ENCODE measurements around the gene CST4. TPM values are rescaled to one million over a fixed set of nuclear protein-coding genes. Genes with fewer than 3 reads are reported as not detected.

Gene CST4
- total RNA-seq, 8 experiments from 2014 or later, result not detected

- 30 to 86% (median 77%) methylated on average over 1 to 10 of the region's 23 CpGs; no CpG with 5 or more reads in 3 of the 10 experiments for WGBS, 10 experiments
- no peak overlapping the region for H3K4me3 ChIP-seq
- ATAC-seq (replicated peaks in 6 of 8), result peak in 1 of 8 experiments; percentile 19
- no peaks in the 10 kb centered on the region for H3K4me1 ChIP-seq (replicated peaks in 1 of 2)
- H3K27ac ChIP-seq, result no peak overlapping the region
- in situ Hi-C loops (cut with MboI; ENCODE audit: low pct_unique_long_range_greater_than_20kb in 2 of 9, low sequenced_read_pairs in 9 of 9, unreplicated experiment in 9 of 9), result no loop called here
Observed at GRCh38 chr20:23655491-23656211, 33.2 kb downstream of the CST4 start.

DNA sequence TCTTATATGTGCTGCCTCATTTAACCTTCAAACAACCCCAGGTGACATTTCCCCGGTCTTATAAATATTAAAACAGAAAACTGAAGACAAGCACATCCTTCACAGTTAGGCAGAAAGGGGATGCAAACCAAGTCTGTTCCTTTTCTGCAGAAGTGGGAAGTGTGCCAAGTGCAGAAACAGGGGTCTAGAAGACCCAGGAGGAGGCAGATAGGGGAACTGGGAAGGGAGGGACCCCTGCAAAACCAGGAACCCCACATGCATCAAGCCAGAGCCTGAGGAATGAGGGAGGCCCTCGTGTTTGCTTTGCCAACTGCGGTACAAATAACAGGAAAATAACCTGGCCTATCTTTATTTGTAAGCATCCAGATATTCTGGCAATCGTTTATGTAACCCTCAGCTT, 34.1 kb downstream of the CST4 start:
- no peak for ATAC-seq (replicated peaks in 6 of 8)
- in situ Hi-C loops (cut with MboI; ENCODE audit: low pct_unique_long_range_greater_than_20kb in 2 of 9, low sequenced_read_pairs in 9 of 9, unreplicated experiment in 9 of 9), result no loop called here
- 28 to 90% (median 74%) methylated on average over 1 to 4 of the region's 4 CpGs; no CpG with 5 or more reads in 1 of the 10 experiments for WGBS, 10 experiments
- H3K4me1 ChIP-seq (replicated peaks in 1 of 2), result no peaks in the 10 kb centered on the region
- no peak overlapping the region for H3K27ac ChIP-seq
- no peak overlapping the region for H3K4me3 ChIP-seq

DNA sequence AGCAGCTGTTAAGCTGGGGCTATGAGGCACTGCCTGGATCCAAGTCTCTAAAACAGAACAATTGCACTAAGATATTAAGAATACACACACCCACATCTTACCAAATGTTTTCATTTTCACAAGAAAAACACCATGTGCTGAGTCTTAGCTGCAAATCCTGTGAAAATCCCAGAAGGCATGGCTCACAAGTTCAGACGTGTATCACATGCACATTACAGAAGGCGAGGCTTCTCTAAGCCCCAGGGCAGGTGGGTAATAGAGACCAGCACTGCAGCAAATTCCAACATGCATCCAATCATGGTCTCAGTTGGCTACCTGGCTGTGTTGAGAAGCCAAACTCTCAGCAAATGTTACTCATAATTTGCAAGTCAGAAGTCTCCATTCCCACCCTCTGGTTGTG, 34.8 kb downstream of the CST4 start:
- in situ Hi-C loops (cut with MboI; ENCODE audit: low pct_unique_long_range_greater_than_20kb in 2 of 9, low sequenced_read_pairs in 9 of 9, unreplicated experiment in 9 of 9), result no loop called here
- H3K4me3 ChIP-seq, result no peak overlapping the region
- no peaks in the 10 kb centered on the region for H3K4me1 ChIP-seq (replicated peaks in 1 of 2)
- H3K27ac ChIP-seq, result no peak overlapping the region
- WGBS, 10 experiments, result 0 to 100% (median 75%) methylated on average over 1 to 2 of the region's 2 CpGs; no CpG with 5 or more reads in 6 of the 10 experiments
- ATAC-seq (replicated peaks in 6 of 8), result peak in 1 of 8 experiments; percentile 51

GRCh38 chr20:23653400-23653938, 35.4 kb downstream of the CST4 start:
- H3K4me1 ChIP-seq (replicated peaks in 1 of 2), result no peaks in the 10 kb centered on the region
- H3K4me3 ChIP-seq, result no peak overlapping the region
- in situ Hi-C loops (cut with MboI; ENCODE audit: low pct_unique_long_range_greater_than_20kb in 2 of 9, low sequenced_read_pairs in 9 of 9, unreplicated experiment in 9 of 9), result no loop called here
- no peak for ATAC-seq (replicated peaks in 6 of 8)
- H3K27ac ChIP-seq, result no peak overlapping the region
- WGBS, 10 experiments, result 0 to 100% (median 92%) methylated on average over 1 to 2 of the region's 3 CpGs; no CpG with 5 or more reads in 3 of the 10 experiments

- ATAC-seq (replicated peaks in 6 of 8), result no peak
- Histone ChIP-seq H3K27ac (no peak overlapping the region), H3K4me1 (replicated peaks in 1 of 2) (no peaks in the 10 kb centered on the region), H3K4me3 (no peak overlapping the region)
- 20 to 80% methylated on average over 1 of the region's 2 CpGs; no CpG with 5 or more reads in 8 of the 10 experiments for WGBS, 10 experiments
- in situ Hi-C loops (cut with MboI; ENCODE audit: low pct_unique_long_range_greater_than_20kb in 2 of 9, low sequenced_read_pairs in 9 of 9, unreplicated experiment in 9 of 9), result no loop called here
Observed at GRCh38 chr20:23652926-23653325, 35.9 kb downstream of the CST4 start.

DNA sequence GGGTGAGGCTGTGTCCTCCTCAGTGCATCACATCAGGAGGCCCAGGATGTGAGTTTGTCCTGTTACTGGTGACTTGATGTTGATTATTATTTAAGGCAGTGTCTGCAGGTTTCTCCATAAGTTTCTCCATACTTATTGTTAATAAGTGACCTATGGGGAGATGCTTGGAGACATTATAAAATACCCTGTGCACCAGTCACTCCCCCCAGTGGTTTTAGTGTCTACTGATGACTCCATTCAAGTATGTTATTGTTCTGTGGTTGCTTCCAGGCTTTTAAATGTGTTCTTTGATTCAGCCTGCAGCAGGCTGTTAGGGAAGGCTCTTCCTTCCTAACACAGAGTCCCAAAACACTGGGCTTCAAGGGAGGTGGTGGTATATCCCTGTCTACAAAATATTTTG, 36.5 kb downstream of the CST4 start:
- Histone ChIP-seq H3K27ac (no peak overlapping the region), H3K4me3 (no peak overlapping the region), H3K4me1 (replicated peaks in 1 of 2) (no peaks in the 10 kb centered on the region)
- in situ Hi-C loops (cut with MboI; ENCODE audit: low pct_unique_long_range_greater_than_20kb in 2 of 9, low sequenced_read_pairs in 9 of 9, unreplicated experiment in 9 of 9), result no loop called here
- no peak for ATAC-seq (replicated peaks in 6 of 8)

DNA sequence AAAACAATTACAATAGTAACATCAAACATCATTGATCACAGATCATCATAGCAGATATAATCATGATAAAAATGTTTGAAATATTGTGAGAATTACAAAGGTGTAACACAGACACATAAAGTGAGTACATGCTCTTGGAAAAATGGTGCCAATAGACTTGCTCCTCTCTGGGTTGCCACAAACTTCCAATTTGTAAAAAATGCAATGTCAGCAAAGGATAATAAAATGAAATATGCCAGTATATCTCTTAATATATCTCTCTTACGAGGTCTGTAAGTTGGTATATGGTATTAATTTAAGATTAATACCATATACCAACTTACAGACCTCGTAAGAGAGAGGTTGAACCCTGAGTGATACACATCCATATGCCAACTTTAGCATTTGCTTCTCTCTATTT, 37.7 kb downstream of the CST4 start:
- H3K4me3 ChIP-seq, result no peak overlapping the region
- WGBS, 10 experiments, result 50 to 100% (median 67%) methylated on average over 1 to 2 of the region's 2 CpGs; no CpG with 5 or more reads in 2 of the 10 experiments
- in situ Hi-C loops (cut with MboI; ENCODE audit: low pct_unique_long_range_greater_than_20kb in 2 of 9, low sequenced_read_pairs in 9 of 9, unreplicated experiment in 9 of 9), result no loop called here
- no peaks in the 10 kb centered on the region for H3K4me1 ChIP-seq (replicated peaks in 1 of 2)
- no peak overlapping the region for H3K27ac ChIP-seq
- ATAC-seq (replicated peaks in 6 of 8), result no peak

- WGBS, 10 experiments, result 17 to 100% (median 75%) methylated on average over 1 of the region's 1 CpG; no CpG with 5 or more reads in 3 of the 10 experiments
- Histone ChIP-seq H3K4me3 (no peak overlapping the region), H3K4me1 (replicated peaks in 1 of 2) (no peaks in the 10 kb centered on the region), H3K27ac (no peak overlapping the region)
- in situ Hi-C loops (cut with MboI; ENCODE audit: low pct_unique_long_range_greater_than_20kb in 2 of 9, low sequenced_read_pairs in 9 of 9, unreplicated experiment in 9 of 9), result no loop called here
- ATAC-seq (replicated peaks in 6 of 8), result no peak
Observed at GRCh38 chr20:23649830-23650417, 38.9 kb downstream of the CST4 start.

- Histone ChIP-seq H3K4me1 (replicated peaks in 1 of 2) (no peaks in the 10 kb centered on the region), H3K4me3 (no peak overlapping the region), H3K27ac (no peak overlapping the region)
- no peak for ATAC-seq (replicated peaks in 6 of 8)
- in situ Hi-C loops (cut with MboI; ENCODE audit: low pct_unique_long_range_greater_than_20kb in 2 of 9, low sequenced_read_pairs in 9 of 9, unreplicated experiment in 9 of 9), result no loop called here
- 50 to 95% (median 75%) methylated on average over 1 to 2 of the region's 2 CpGs; no CpG with 5 or more reads in 3 of the 10 experiments for WGBS, 10 experiments
Observed at GRCh38 chr20:23649242-23649641, 39.6 kb downstream of the CST4 start.

- WGBS, 10 experiments, result 80 to 100% (median 100%) methylated on average over 1 to 2 of the region's 2 CpGs; no CpG with 5 or more reads in 4 of the 10 experiments
- in situ Hi-C loops (cut with MboI; ENCODE audit: low pct_unique_long_range_greater_than_20kb in 2 of 9, low sequenced_read_pairs in 9 of 9, unreplicated experiment in 9 of 9), result no loop called here
Observed at GRCh38 chr20:23647346-23647745, 41.5 kb downstream of the CST4 start.

DNA sequence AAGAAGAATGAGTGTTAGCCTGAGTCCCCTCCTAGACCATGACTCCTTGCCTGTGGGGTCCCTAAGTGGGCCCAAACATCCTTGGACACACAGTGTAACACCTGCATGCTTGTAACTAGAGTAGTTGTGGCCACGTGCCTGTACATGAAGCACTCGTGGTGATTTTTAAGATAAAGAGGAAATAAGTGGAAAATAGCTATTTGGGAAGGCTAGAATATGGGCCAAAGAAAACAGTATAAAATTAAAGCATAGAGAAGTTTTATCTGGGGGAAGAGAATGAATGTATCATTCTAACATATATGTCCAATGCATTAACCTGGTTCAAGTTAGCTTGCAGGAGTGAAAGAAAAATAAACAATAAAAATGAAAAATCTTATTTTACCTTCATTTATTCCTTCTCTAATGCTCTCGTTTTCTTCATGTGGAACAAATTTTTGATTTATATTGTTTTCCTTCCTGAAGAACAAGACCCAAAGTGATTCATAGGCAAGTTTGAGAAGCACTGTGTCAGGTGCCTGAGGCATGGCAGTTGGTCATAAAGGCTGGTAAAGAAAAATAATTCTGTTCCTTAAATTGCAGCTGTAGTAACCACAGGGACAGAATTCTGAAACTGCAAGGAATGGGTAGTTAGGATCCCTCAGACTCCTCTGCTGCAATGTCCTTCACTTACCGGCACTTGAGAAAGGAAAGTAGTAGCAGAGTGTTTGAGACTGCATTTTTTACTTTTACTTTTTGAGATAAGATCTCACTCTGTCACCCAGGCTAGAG, 42.5 kb downstream of the CST4 start:
- Histone ChIP-seq H3K27ac (no peak overlapping the region), H3K4me1 (replicated peaks in 1 of 2) (no peaks in the 10 kb centered on the region), H3K4me3 (no peak overlapping the region)
- WGBS, 10 experiments, result 50 to 89% (median 69%) methylated on average over 2 to 4 of the region's 4 CpGs; no CpG with 5 or more reads in 1 of the 10 experiments
- ATAC-seq (replicated peaks in 6 of 8), result no peak
- in situ Hi-C loops (cut with MboI; ENCODE audit: low pct_unique_long_range_greater_than_20kb in 2 of 9, low sequenced_read_pairs in 9 of 9, unreplicated experiment in 9 of 9), result no loop called here

More at GRCh38 chr20:23647346-23647745, 41.5 kb downstream of the CST4 start:
- Histone ChIP-seq H3K4me3 (no peak overlapping the region), H3K27ac (no peak overlapping the region), H3K4me1 (replicated peaks in 1 of 2) (no peaks in the 10 kb centered on the region)
- no peak for ATAC-seq (replicated peaks in 6 of 8)

DNA sequence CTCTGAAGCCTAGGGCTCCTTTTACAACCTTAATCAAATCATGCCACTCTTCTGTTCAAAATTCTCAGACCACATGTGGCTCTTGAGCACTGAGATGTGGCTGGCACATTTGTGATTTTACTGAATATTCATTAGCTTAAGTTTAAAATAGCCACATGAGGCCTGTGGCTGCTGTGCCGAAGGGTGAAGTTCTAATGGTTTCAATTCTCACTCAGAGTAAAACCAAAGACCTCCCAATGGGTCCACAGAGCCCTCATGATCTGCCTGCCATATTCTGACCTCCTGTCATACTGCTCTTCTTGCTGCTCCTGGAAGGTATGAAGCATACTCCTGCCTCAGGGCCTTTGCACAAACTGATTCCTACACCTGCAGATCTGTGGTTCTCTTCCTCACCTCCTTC, 43.3 kb downstream of the CST4 start:
- in situ Hi-C loops (cut with MboI; ENCODE audit: low pct_unique_long_range_greater_than_20kb in 2 of 9, low sequenced_read_pairs in 9 of 9, unreplicated experiment in 9 of 9), result no loop called here

GRCh38 chr20:23644164-23644563, 44.7 kb downstream of the CST4 start:
- 74 to 100% (median 98%) methylated on average over 1 to 7 of the region's 7 CpGs; no CpG with 5 or more reads in 2 of the 10 experiments for WGBS, 10 experiments
- ATAC-seq (replicated peaks in 6 of 8), result no peak
- no peak overlapping the region for H3K4me3 ChIP-seq
- H3K27ac ChIP-seq, result no peak overlapping the region
- in situ Hi-C loops (cut with MboI; ENCODE audit: low pct_unique_long_range_greater_than_20kb in 2 of 9, low sequenced_read_pairs in 9 of 9, unreplicated experiment in 9 of 9), result no loop called here
- H3K4me1 ChIP-seq (replicated peaks in 1 of 2), result no peaks in the 10 kb centered on the region

More for the DNA sequence above, 43.3 kb downstream of the CST4 start:
- Histone ChIP-seq H3K27ac (no peak overlapping the region), H3K4me1 (replicated peaks in 1 of 2) (no peaks in the 10 kb centered on the region), H3K4me3 (no peak overlapping the region)
- peak in 3 of 8 experiments; percentile 13 to 45 (median 28) for ATAC-seq (replicated peaks in 6 of 8)
- WGBS, 10 experiments, result 0 to 83% (median 61%) methylated on average over 1 of the region's 1 CpG; no CpG with 5 or more reads in 6 of the 10 experiments
